Measurements from ENCODE around the gene DMD. TPM values are rescaled to one million over a fixed set of nuclear protein-coding genes. Genes with fewer than 3 reads are reported as not detected.

Gene DMD
- total RNA-seq, 1 experiment from 2014 or later = 25.3 TPM

DNA sequence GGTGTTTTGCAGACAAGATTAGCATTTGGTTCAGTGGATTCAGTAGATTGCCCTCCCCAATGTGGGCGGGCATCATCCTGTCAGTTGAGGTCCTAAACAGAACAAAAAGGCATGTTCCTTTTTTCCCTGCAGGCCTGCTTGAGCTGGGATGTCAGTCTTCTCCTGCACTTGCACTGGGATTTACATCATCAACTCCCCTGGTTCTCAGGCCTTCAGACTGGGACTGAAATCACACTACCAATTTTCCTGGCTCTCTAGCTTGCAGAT lies 1860.6 kb downstream of the DMD start:
- POLR2A ChIA-PET (ENCODE audit: unreplicated experiment) = interaction anchor here (0.6 kb wide), 1 partner anchor 741 kb away, joined by 4 read pairs; no protein-coding TSS in a partner anchor
- intact Hi-C loops (cut with micrococcal nuclease; ENCODE audit: unreplicated experiment) = no loop called here

DNA sequence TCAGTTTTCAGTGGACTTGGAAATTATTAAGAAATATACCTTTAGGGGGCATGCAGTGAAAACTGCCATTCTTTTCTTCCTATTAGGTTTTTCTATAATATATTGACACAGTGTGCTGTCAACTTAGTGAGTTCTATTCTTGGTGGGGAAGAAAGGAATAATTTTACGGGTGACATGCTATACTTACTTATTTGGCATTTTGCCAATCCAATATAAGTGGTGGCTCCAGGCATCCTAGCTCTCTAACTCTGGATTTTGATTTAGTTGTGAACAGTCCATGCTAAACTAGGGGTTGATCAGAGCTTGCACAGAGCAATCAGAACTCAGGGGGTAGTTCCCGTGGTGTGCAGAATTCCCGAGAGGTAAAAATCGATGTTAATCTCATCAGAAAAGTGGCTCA lies 1861.8 kb downstream of the DMD start:
- Histone ChIP-seq H3F3A (ENCODE audit: insufficient read depth, low read depth) (peaks cover 18% of the 10 kb centered on the region), H3K36me3 (ENCODE audit: low read depth) (no peaks in the 10 kb centered on the region), H4K20me1 (ENCODE audit: insufficient read depth) (no peaks in the 10 kb centered on the region), H3K9me2 (ENCODE audit: insufficient read depth) (no peaks in the 10 kb centered on the region), H3K27me3 (ENCODE audit: insufficient read depth, low read depth) (no peaks in the 10 kb centered on the region), H3K9me3 (ENCODE audit: insufficient read depth, low read depth) (no peaks in the 10 kb centered on the region), H3K4me2 (no peak overlapping the region), H3K79me2 (ENCODE audit: low read depth) (no peaks in the 10 kb centered on the region), H2AFZ (no peak overlapping the region), H3K4me3 (no peak overlapping the region), H3K27ac (no peak overlapping the region), H3K4me1 (replicated peaks; ENCODE audit: insufficient read depth) (peaks cover 46% of the 10 kb centered on the region)
- no TSS peak for BruUV-seq (replicated peaks)
- no peak for DNase-seq
- POLR2A ChIA-PET (ENCODE audit: unreplicated experiment) = no interaction called here
- TF ChIP-seq EZH2 (IDR thresholded peaks at IDR 0.05; ENCODE audit: low read depth) = no peak
- TF ChIP-seq, protein P1, sequence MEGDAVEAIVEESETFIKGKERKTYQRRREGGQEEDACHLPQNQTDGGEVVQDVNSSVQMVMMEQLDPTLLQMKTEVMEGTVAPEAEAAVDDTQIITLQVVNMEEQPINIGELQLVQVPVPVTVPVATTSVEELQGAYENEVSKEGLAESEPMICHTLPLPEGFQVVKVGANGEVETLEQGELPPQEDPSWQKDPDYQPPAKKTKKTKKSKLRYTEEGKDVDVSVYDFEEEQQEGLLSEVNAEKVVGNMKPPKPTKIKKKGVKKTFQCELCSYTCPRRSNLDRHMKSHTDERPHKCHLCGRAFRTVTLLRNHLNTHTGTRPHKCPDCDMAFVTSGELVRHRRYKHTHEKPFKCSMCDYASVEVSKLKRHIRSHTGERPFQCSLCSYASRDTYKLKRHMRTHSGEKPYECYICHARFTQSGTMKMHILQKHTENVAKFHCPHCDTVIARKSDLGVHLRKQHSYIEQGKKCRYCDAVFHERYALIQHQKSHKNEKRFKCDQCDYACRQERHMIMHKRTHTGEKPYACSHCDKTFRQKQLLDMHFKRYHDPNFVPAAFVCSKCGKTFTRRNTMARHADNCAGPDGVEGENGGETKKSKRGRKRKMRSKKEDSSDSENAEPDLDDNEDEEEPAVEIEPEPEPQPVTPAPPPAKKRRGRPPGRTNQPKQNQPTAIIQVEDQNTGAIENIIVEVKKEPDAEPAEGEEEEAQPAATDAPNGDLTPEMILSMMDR (conservative IDR thresholded peaks at IDR 0.05) = no peak
- intact Hi-C loops (cut with micrococcal nuclease; ENCODE audit: unreplicated experiment) = no loop called here
- CTCF ChIA-PET = no interaction called here

More for the DNA sequence above, 1860.6 kb downstream of the DMD start:
- Histone ChIP-seq H3K4me1 (replicated peaks; ENCODE audit: insufficient read depth) (peaks cover 46% of the 10 kb centered on the region), H3K4me3 (no peak overlapping the region), H3K9me2 (ENCODE audit: insufficient read depth) (no peaks in the 10 kb centered on the region), H3K36me3 (ENCODE audit: low read depth) (no peaks in the 10 kb centered on the region), H3K79me2 (ENCODE audit: low read depth) (no peaks in the 10 kb centered on the region), H4K20me1 (ENCODE audit: insufficient read depth) (no peaks in the 10 kb centered on the region), H3K27ac (no peak overlapping the region), H3K9me3 (ENCODE audit: insufficient read depth, low read depth) (no peaks in the 10 kb centered on the region), H2AFZ (no peak overlapping the region), H3K4me2 (0 out of 2 replicates have a peak overlapping the region, but pooled peaks have one; percentile 28), H3K27me3 (ENCODE audit: insufficient read depth, low read depth) (no peaks in the 10 kb centered on the region), H3F3A (ENCODE audit: insufficient read depth, low read depth) (peaks cover 18% of the 10 kb centered on the region)
- no peak for DNase-seq
- TF ChIP-seq EZH2 (IDR thresholded peaks at IDR 0.05; ENCODE audit: low read depth) = no peak
- TF ChIP-seq, protein P1 (conservative IDR thresholded peaks at IDR 0.05) = no peak
- CTCF ChIA-PET = no interaction called here
- BruUV-seq (replicated peaks) = no TSS peak

DNA sequence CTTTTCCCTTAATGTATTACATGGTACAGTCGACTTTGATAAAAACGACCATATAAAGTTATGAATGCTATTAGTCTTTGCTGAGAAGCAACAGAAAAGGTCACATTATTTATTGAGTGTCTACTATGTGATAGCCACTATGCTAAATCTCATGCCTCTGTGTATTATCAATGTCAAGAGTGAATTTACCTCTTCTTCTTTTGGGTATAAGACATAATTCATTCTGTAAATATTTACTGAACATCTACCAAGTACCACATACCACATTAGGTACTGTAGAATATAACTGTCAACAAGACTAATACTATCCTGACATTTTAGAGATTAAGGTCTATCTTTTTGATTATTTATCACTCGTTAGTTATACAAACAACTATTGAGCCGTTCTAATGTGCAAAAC lies 1870.8 kb downstream of the DMD start:
- Histone ChIP-seq H3K27ac (no peak overlapping the region), H3K4me3 (no peak overlapping the region), H3K9me3 (ENCODE audit: insufficient read depth, low read depth) (no peaks in the 10 kb centered on the region), H4K20me1 (ENCODE audit: insufficient read depth) (no peaks in the 10 kb centered on the region), H3K4me2 (no peak overlapping the region), H3K79me2 (ENCODE audit: low read depth) (no peaks in the 10 kb centered on the region), H3K36me3 (ENCODE audit: low read depth) (no peaks in the 10 kb centered on the region), H3K9me2 (ENCODE audit: insufficient read depth) (no peaks in the 10 kb centered on the region), H2AFZ (no peak overlapping the region), H3K4me1 (replicated peaks; ENCODE audit: insufficient read depth) (no peaks in the 10 kb centered on the region), H3K27me3 (ENCODE audit: insufficient read depth, low read depth) (no peaks in the 10 kb centered on the region), H3F3A (ENCODE audit: insufficient read depth, low read depth) (no peaks in the 10 kb centered on the region)
- intact Hi-C loops (cut with micrococcal nuclease; ENCODE audit: unreplicated experiment) = no loop called here
- BruUV-seq (replicated peaks) = no TSS peak
- ChIA-PET CTCF (no interaction called here), POLR2A (ENCODE audit: unreplicated experiment) (no interaction called here)
- TF ChIP-seq, protein P1 (conservative IDR thresholded peaks at IDR 0.05) = no peak
- TF ChIP-seq EZH2 (IDR thresholded peaks at IDR 0.05; ENCODE audit: low read depth) = no peak
- no peak for DNase-seq
